ENCODE measurements around the gene RTL3. TPM values are rescaled to one million over a fixed set of nuclear protein-coding genes. Genes with fewer than 3 reads are reported as not detected.

RTL3 gene
- total and polyA plus RNA-seq, 5 donors = 0.07 to 0.12 TPM; not detected in 3

- H3K9me3 ChIP-seq (ENCODE audit: control insufficient read depth, low read length) = no peaks in the 10 kb centered on the region
- H3K27me3 ChIP-seq (ENCODE audit: control insufficient read depth, insufficient read depth) = no peaks in the 10 kb centered on the region
- 97% methylated on average over 2 of the region's 2 CpGs for WGBS
- H3K27ac ChIP-seq (ENCODE audit: low read length) = no peak overlapping the region
- H3K4me1 ChIP-seq (ENCODE audit: control insufficient read depth, insufficient read depth, low read length) = peaks cover 3% of the 10 kb centered on the region
- ATAC-seq (no peak), DNase-seq (no peak)
- no peak overlapping the region for H3K4me3 ChIP-seq (ENCODE audit: low read length)
- intact Hi-C loops (cut with DNase I) = no loop called here
These were observed 40.1 kb downstream of the RTL3 start for GRCh38 chrX:78618987-78619386.

GRCh38 chrX:78614264-78614663, 44.9 kb downstream of the RTL3 start:
- Histone ChIP-seq H3K4me3 (ENCODE audit: low read length) (no peak overlapping the region), H3K27me3 (ENCODE audit: control insufficient read depth, insufficient read depth) (no peaks in the 10 kb centered on the region), H3K27ac (ENCODE audit: low read length) (no peak overlapping the region), H3K4me1 (ENCODE audit: control insufficient read depth, insufficient read depth, low read length) (no peaks in the 10 kb centered on the region), H3K9me3 (ENCODE audit: control insufficient read depth, low read length) (no peaks in the 10 kb centered on the region)
- intact Hi-C loops (cut with DNase I) = no loop called here
- ATAC-seq (no peak), DNase-seq (no peak)
- 87% methylated on average over 1 of the region's 1 CpG for WGBS

Other genes starting within 250 kb of the RTL3 start
- under 1 TPM; 0.17 to 0.72 (median 0.42) TPM for gene LPAR4, start 88.4 kb upstream of the RTL3 start, total RNA-seq
- gene LPAR4, start 88.4 kb upstream of the RTL3 start, polyA plus RNA-seq = 0.14 TPM

All from right cardiac atrium (tissue), 5 donors.